IPS-NIHi11 (cell line): ENCODE measurements around the gene OR10A5.
"Not testable (repeated sequence)": the region's sequence is repeated elsewhere in the genome, so short reads cannot be mapped to it uniquely, and the experiment has no call there.

Experiments used
- DNase-seq: peaks from one replicate; pipeline ENCODE4 v3.0.0; 2012; ENCODE audit warnings: mixed read lengths, low spot score

The OR10A5 gene

DNA sequence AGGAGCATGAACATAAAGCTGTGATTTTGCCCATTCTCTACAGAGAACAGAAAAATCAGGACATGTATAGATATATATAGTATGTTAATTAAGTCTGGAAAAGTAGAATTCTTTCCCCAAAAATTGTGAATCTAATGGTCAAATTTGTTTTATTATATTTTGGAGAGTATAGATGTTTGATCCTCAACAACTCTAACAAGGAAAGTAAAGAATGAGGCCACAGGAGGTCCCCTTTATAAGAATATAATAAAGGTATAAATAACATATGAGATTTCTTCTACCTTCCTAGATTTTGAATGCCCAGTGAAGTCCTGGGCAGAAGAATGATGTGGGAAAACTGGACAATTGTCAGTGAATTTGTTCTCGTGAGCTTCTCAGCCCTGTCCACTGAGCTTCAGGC is 30.8 kb downstream of the OR10A5 start, which contains the start of gene OR10A4:
TSS of gene OR10A4 (plus strand) at position 301 of the 400 bp plus-strand sequence. CDS start at position 324, 23 bp downstream.
- DNase-seq: no peak

DNA sequence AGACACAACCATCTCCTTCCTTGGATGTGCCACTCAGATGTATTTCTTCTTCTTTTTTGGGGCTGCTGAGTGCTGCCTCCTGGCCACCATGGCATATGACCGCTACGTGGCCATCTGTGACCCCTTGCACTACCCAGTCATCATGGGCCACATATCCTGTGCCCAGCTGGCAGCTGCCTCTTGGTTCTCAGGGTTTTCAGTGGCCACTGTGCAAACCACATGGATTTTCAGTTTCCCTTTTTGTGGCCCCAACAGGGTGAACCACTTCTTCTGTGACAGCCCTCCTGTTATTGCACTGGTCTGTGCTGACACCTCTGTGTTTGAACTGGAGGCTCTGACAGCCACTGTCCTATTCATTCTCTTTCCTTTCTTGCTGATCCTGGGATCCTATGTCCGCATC is 31.4 kb downstream of the OR10A5 start:
- DNase-seq: no peak

DNA sequence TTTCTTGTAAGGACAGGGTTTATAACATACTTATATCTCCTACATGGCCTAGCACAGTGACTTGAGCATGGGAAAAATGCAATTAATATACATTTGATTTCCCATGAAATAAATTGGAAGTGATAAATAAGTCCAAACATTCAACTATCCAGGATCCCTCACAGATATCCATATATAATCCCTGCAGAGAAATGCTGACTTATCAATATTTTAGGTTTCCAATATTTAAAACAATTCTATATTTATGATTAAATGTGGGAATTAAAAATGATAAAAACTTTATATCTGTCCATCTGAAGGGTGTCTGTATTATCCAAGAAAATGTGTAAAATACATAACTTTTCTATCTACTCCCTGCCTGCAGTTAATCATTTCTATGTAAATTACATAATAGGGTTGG is 37.3 kb downstream of the OR10A5 start:
- no peak for DNase-seq

DNA sequence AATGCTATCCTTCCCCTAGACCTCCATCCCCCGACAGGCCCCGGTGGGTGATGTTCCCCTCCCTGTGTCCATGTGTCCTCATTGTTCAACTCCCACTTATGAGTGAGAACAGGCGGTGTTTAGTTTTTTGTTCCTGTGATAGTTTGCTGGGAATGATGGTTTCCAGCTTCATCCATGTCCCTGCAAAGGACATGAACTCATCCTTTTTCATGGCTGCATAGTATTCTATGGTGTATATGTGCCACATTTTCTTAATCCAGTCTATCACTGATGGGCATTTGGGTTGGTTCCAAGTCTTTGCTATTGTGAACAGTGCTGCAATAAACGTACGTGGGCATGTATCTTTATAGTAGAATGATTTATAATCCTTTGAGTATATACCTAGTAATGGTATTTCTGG is 42.2 kb downstream of the OR10A5 start:
- DNase-seq: not testable (repeated sequence)

DNA sequence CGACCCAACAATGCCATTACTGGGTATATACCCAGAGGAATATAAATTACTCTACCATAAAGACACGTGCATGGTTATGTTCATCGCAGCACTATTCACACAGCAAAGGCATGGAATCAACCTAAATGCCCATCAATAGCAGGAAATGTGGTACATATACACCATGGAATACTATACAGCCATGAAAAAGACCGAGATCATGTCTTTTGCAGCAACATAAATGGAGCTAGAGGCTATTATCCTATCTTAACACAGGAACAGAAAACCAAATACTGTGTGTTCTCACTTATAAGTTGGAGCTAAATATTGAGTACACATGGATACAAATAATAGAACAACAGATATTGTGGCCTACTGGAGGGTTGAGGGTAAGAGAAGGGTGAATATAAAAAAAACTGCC is 43.3 kb downstream of the OR10A5 start:
- no peak for DNase-seq

DNA sequence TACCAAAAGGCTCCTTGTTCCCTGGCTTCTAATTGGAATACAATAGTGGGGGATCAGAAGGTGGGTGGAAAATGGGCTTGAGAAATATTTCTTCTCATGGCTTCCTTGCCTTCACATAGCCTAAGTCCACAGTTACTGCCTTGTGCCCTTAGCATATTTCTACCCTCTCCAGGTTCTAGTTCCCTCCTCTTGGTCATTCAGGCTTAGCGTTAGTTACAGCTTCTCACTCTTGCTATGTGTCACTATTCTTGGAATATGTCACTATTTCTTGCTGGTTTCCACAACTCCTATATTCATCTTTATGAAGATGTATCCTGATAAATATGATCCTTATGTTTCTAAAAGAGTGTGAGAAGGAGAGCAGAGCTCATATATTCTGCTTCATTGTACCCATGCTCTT is 44.4 kb downstream of the OR10A5 start:
- DNase-seq: no peak

DNA sequence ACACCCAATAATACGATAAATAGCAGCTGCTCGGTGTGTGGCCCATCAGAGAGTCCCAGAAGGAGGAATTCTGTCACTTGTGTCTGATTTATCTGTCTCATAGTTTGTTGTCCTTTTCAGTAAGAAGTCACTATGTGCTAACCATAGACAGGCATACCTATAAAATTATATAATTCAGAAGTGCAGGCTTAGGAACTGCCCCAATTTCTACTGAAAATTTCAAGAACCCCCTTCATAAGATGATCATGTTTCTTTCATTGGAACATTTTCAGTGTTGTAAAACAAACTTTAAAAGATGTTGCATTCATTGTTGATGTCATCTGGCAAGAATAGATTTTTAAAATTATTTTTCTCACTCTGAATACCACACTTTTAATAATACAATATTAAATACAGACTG is 46.9 kb downstream of the OR10A5 start, which contains the start of gene OR2D2:
TSS of gene OR2D2 (minus strand) at position 101 of the 400 bp plus-strand sequence. CDS start at position 101, 0 bp downstream.
- no peak for DNase-seq

DNA sequence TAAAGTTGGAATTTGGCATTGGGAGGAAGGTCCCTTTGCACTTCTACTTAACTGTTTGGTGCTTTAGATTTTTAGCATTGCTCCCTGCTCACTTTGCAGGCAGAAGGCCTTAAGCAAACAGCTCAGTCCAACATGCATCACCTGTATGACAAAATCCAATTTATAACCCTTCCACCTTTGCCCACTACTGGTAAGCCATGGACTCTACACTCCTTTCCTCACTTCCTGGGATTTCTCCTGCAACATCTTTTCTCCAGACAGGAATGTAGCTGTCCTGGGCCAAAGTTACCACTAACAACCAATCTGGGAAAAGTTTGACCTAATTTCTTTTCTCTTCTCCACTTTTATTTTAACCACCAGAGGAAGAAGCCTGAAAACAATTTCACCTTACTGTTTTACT is 48.6 kb downstream of the OR10A5 start:
- no peak for DNase-seq

DNA sequence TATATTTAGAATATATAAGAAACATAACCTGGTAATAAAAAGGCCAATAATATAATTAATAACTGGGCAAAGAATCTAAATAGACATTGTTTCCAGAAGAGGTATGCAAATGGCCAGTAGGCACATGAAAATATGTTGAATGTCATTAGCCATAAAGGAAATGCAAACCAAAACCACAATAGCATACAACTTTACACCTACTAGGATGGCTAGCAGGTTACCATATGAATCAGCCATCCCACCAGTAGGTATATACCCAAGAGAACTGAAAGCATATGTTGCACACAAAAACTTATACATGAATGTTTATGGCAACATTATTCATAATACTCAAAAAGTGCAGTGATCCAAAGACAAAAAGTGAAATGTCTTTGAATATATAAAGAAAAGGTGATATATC is 49.5 kb downstream of the OR10A5 start:
- DNase-seq: no peak
